Liver (tissue), 2 donors: ENCODE results near the gene FUCA2.

Source experiments
- TF ChIP-seq, protein P1 (sequence below): fragments of 150-350 bp; IDR thresholded peaks from 2 replicates; pipeline ENCODE4 v1.5.1; 2017; ENCODE audit warnings: improper control_type of control experiment, low read depth, low read length; ENCODE audit not compliant: missing input control
- TF ChIP-seq, protein P2 (sequence below): IDR thresholded peaks from 2 replicates; pipeline ENCODE4 v1.6.1; 2016; ENCODE audit warnings: antibody characterized with exemption
- donor health status: healthy.

- TF ChIP-seq, protein P1, sequence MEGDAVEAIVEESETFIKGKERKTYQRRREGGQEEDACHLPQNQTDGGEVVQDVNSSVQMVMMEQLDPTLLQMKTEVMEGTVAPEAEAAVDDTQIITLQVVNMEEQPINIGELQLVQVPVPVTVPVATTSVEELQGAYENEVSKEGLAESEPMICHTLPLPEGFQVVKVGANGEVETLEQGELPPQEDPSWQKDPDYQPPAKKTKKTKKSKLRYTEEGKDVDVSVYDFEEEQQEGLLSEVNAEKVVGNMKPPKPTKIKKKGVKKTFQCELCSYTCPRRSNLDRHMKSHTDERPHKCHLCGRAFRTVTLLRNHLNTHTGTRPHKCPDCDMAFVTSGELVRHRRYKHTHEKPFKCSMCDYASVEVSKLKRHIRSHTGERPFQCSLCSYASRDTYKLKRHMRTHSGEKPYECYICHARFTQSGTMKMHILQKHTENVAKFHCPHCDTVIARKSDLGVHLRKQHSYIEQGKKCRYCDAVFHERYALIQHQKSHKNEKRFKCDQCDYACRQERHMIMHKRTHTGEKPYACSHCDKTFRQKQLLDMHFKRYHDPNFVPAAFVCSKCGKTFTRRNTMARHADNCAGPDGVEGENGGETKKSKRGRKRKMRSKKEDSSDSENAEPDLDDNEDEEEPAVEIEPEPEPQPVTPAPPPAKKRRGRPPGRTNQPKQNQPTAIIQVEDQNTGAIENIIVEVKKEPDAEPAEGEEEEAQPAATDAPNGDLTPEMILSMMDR, result no peak
- TF ChIP-seq, protein P2, sequence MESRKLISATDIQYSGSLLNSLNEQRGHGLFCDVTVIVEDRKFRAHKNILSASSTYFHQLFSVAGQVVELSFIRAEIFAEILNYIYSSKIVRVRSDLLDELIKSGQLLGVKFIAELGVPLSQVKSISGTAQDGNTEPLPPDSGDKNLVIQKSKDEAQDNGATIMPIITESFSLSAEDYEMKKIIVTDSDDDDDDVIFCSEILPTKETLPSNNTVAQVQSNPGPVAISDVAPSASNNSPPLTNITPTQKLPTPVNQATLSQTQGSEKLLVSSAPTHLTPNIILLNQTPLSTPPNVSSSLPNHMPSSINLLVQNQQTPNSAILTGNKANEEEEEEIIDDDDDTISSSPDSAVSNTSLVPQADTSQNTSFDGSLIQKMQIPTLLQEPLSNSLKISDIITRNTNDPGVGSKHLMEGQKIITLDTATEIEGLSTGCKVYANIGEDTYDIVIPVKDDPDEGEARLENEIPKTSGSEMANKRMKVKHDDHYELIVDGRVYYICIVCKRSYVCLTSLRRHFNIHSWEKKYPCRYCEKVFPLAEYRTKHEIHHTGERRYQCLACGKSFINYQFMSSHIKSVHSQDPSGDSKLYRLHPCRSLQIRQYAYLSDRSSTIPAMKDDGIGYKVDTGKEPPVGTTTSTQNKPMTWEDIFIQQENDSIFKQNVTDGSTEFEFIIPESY, result no peak
These were observed 3.7 kb upstream of the FUCA2 start for GRCh38 chr6:143515061-143515760.
